HL-60 (cell line): Measurements from ENCODE around the gene NPDC1.

Experiments
- DNase-seq, 2 experiments: peaks; one replicate each; pipeline ENCODE4 v3.0.0-alpha.2; 2010 to 2020; ENCODE audit warnings: low read depth in 1 of 2, low spot score in 1 of 2
- H3K27ac ChIP-seq: fragments of 250-450 bp; sonication (Bioruptor Pico); replicated peaks from 2 replicates; pipeline ENCODE4 v1.5.1; 2020; ENCODE audit warnings: mild to moderate bottlenecking, moderate library complexity
- H3K27me3 ChIP-seq: fragments of 250-450 bp; sonication (Bioruptor Pico); 2 replicates; pipeline ENCODE4 v1.5.1; 2021; ENCODE audit warnings: mild to moderate bottlenecking, moderate library complexity; ENCODE audit not compliant: insufficient read depth, poor library complexity, severe bottlenecking
- H3K4me3 ChIP-seq: replicated peaks from 2 replicates; pipeline ENCODE4 v1.5.1; 2011; ENCODE audit warnings: mild to moderate bottlenecking, control low read depth, low read length; ENCODE audit not compliant: insufficient read depth
- CTCF ChIP-seq: IDR thresholded peaks from one replicate; pipeline ENCODE4 v1.5.1; 2011; ENCODE audit warnings: low read length, control low read depth, inconsistent platforms; ENCODE audit not compliant: insufficient read depth
- GABPA ChIP-seq: IDR thresholded peaks from 2 replicates; pipeline ENCODE4 v1.6.1; 2012; ENCODE audit warnings: low read depth
- POLR2AphosphoS5 ChIP-seq: IDR thresholded peaks from 2 replicates; pipeline ENCODE4 v1.6.1; 2012; ENCODE audit warnings: low read depth
- REST ChIP-seq: IDR thresholded peaks from 2 replicates; pipeline ENCODE4 v1.6.1; 2012; ENCODE audit warnings: low read depth; ENCODE audit not compliant: insufficient replicate concordance
- SPI1 ChIP-seq: IDR thresholded peaks from 2 replicates; pipeline ENCODE4 v1.6.1; 2012; ENCODE audit warnings: low read depth, mild to moderate bottlenecking, borderline replicate concordance

The NPDC1 gene

DNA sequence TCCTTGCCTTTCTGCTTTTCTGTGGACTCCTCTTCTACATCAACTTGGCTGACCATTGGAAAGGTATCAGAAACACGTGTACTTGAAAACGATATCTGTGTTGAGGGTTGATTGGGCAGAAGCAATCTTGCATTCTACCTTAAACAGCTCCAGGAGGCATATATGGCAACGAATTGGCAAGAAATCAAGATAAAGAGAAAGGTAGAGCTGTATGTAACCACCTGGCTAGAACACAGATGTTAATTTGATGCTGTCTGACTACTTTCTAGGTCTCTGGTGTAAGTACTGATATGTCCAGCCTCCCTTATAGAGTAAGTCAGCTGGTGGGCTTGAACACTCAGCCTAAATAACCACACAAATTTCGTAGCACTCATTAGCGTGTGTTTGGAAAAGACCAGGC lies 42.1 kb upstream of the NPDC1 start:
- H3K27ac ChIP-seq: peak overlapping the region; percentile 80; the same call in 1 of the 2 replicates
- TF ChIP-seq SPI1: no peak
- no peak for TF ChIP-seq GABPA
- TF ChIP-seq POLR2AphosphoS5: no peak
- TF ChIP-seq REST: no peak
- TF ChIP-seq CTCF: no peak
- no peak for DNase-seq
- H3K27me3 ChIP-seq: no peaks in the 10 kb centered on the region
- H3K4me3 ChIP-seq: no peak overlapping the region

DNA sequence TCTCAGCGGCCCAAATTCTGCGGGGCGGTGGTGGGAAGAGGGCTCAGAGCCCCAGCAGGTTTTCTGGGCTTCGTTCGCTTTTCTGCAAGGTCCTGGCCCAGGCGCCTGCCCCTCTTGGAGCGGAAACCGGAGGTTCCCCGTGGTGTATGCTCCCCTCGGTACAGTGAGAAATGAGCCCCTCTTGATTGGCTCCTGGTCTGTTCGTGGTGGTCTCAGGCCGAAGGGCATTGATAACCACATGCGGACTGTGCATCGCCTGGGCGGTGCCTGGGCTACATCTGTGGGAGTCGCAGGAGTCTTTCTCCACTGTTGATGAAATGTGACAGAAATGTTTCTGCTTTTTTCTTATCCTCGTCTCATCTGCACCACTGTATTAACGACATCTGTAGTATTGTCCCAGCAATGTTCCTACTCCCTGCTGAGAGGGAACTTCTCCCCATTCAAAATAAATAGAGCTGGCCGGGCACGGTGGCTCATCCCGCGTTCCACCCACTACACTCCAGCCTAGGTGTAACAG lies 41.5 kb upstream of the NPDC1 start:
- Histone ChIP-seq H3K4me3 (peak overlapping the region; percentile 50), H3K27ac (peak overlapping the region; percentile 80), H3K27me3 (no peaks in the 10 kb centered on the region)
- TF ChIP-seq POLR2AphosphoS5: no peak
- TF ChIP-seq SPI1: no peak
- TF ChIP-seq GABPA: peak; percentile 62; the same call in 1 of the 2 replicates
- TF ChIP-seq REST: no peak
- no peak for TF ChIP-seq CTCF
- peak in 1 of 2 experiments; percentile 42 for DNase-seq

DNA sequence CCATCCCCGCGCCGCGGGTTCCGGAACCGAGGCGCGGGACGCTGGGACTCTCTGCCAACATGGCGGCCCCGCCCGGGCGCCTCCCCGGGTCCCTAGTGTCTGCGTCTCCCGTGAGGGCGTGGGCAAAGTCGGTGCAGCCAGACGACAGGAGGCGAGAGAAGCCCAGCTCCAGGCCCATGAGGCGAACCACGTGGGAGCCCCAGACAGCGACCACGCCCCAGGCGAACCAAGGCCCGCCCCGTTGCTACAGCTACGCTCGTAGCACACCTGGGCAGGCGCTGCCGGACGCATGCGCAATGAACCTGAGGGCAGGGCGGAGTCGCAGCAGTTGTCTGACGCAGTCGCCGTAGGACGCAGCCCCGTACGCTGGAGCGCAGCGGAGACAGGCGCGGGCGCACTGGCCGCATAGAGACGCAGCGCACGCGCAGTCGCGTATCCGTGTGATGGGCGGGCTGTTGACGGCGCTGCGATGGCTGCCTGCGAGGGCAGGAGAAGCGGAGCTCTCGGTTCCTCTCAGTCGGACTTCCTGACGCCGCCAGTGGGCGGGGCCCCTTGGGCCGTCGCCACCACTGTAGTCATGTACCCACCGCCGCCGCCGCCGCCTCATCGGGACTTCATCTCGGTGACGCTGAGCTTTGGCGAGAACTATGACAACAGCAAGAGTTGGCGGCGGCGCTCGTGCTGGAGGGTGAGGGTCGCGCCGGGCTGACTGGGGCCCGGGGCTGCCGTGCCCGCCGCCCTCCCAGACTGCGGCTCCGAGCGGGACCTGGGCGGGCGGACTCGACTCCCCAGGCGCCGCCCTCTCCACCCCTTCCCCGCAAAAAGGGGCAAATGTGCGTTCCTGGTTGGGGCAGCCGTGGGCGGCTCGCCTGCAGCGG lies 40.8 kb upstream of the NPDC1 start, which contains the start of gene MAN1B1:
TSS of gene MAN1B1 (plus strand) at position 455 of the 878 bp plus-strand sequence. CDS start at position 470, 15 bp downstream.
- TF ChIP-seq POLR2AphosphoS5: peak; percentile 31; the same call in 1 of the 2 replicates
- no peak for TF ChIP-seq CTCF
- peak; percentile 52; the same call in 1 of the 2 replicates for TF ChIP-seq SPI1
- Histone ChIP-seq H3K27ac (peak within 1 kb of the TSS; percentile 90), H3K27me3 (no peaks in the 10 kb centered on the region), H3K4me3 (peak within 1 kb of the TSS; percentile 59)
- DNase-seq: peak; percentile 99 to 100
